PC-3 (cell line): Measurements from ENCODE around the gene TEX2.

Source experiments
- EZH2 ChIP-seq: fragments of 300-600 bp; sonication (generic); IDR thresholded peaks from one replicate; pipeline ENCODE4 v1.6.1; 2017; ENCODE audit warnings: antibody characterized with exemption, mild to moderate bottlenecking, low read length; ENCODE audit not compliant: unreplicated experiment
- EZH2phosphoT487 ChIP-seq: fragments of 300-600 bp; sonication (generic); IDR thresholded peaks from 2 replicates; pipeline ENCODE4 v1.6.1; 2018; ENCODE audit warnings: mild to moderate bottlenecking, antibody characterized with exemption, low read length, borderline replicate concordance
- TF ChIP-seq, protein P1 (sequence below): fragments of 300-600 bp; sonication (generic); conservative IDR thresholded peaks from 2 replicates; pipeline ENCODE4 v1.5.1; 2017; ENCODE audit warnings: antibody characterized with exemption, low read depth, mild to moderate bottlenecking, low read length

DNA sequence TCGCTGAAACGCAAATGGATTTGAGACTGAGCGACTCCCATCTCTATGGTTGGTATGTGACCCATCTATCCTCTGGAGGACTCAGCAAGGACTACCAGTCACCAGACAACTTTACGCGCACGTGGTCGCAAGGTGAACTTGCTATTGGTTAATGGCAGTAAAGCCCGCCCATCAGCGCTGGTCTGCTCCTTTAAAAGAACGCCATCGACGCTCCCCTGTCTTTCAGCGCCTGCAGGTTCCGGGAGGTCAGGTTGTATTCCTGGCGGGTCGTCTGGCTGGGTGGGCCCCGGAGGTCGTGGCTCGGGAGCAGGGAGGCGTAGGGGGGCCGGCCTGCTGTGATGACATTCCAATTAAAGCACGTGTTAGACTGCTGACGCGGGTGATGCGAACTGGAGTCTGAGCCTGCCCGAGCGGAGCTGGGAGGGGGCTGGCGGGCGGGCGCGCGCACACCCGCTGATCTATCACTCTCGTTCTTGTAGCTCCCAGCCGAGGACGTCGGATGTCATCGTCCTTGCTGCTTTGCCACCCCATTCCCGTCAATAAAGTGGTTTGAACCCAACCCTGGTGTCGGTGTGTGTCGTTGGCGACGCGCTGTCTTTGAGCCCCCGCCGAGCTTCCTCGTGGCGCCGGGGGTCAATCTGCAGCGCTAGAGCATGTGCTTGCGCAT is 117.2 kb downstream of the TEX2 start:
- no peak for TF ChIP-seq EZH2
- TF ChIP-seq, protein P1, sequence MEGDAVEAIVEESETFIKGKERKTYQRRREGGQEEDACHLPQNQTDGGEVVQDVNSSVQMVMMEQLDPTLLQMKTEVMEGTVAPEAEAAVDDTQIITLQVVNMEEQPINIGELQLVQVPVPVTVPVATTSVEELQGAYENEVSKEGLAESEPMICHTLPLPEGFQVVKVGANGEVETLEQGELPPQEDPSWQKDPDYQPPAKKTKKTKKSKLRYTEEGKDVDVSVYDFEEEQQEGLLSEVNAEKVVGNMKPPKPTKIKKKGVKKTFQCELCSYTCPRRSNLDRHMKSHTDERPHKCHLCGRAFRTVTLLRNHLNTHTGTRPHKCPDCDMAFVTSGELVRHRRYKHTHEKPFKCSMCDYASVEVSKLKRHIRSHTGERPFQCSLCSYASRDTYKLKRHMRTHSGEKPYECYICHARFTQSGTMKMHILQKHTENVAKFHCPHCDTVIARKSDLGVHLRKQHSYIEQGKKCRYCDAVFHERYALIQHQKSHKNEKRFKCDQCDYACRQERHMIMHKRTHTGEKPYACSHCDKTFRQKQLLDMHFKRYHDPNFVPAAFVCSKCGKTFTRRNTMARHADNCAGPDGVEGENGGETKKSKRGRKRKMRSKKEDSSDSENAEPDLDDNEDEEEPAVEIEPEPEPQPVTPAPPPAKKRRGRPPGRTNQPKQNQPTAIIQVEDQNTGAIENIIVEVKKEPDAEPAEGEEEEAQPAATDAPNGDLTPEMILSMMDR, result no peak
- no peak for TF ChIP-seq EZH2phosphoT487
